GM12801 (cell line): Measurements from ENCODE around the gene PITRM1.

Source experiments
- TF ChIP-seq, protein P1 (sequence below): IDR thresholded peaks from one replicate; pipeline ENCODE4 v1.5.1; 2011; ENCODE audit warnings: control low read depth; ENCODE audit not compliant: insufficient read length; ENCODE audit errors: extremely low read depth

PITRM1 gene

DNA sequence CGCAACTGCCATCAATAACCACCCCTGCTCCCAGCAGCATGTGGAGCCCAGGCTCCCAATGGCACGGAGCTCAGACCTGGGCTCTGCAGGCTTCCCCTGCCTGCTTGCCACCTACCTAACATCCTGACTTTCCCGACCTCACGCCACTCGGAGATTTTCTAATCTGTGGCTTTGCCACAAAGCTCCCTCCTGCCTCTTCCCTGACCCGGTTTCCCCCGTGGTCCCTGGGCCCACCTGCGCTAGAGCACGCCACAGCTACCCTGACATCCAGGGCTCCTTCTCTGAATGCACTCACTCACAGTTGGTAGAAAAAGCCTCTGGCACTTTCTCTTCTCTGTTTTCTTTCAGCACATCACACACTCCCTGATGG is 20.0 kb downstream of the PITRM1 start:
- TF ChIP-seq, protein P1, sequence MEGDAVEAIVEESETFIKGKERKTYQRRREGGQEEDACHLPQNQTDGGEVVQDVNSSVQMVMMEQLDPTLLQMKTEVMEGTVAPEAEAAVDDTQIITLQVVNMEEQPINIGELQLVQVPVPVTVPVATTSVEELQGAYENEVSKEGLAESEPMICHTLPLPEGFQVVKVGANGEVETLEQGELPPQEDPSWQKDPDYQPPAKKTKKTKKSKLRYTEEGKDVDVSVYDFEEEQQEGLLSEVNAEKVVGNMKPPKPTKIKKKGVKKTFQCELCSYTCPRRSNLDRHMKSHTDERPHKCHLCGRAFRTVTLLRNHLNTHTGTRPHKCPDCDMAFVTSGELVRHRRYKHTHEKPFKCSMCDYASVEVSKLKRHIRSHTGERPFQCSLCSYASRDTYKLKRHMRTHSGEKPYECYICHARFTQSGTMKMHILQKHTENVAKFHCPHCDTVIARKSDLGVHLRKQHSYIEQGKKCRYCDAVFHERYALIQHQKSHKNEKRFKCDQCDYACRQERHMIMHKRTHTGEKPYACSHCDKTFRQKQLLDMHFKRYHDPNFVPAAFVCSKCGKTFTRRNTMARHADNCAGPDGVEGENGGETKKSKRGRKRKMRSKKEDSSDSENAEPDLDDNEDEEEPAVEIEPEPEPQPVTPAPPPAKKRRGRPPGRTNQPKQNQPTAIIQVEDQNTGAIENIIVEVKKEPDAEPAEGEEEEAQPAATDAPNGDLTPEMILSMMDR = no peak

DNA sequence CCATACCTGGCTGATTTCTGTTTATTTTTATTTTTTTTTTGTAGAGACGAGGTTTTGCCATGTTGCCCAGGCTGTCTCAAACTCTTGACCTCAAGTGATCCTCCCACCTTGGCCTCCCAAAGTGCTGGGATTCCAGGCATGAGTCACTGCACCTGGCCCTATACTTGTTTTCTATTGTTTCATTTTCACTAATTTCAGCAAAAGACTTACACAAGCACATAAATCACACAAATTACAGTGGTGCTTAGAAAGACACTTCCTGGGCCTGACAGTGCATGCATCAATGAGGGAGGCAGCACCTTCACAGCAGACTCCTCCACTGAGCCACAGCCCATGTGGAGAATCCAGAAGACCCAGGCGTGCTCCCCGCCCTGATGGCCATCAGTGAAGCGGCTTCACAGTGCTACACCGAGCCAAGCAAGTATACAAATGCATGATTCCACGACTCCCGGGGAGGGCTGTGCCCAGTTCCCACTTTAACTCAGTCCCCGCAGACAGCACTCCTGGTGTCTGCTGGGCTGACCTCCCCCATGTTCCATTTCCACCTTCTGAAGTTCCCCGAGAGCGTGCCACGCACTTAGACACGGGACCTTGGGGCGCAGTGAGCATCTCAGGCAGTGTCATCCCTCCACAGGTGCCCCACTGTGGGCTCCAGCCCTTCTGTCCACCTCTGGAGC is 20.6 kb downstream of the PITRM1 start:
- TF ChIP-seq, protein P1 = no peak

DNA sequence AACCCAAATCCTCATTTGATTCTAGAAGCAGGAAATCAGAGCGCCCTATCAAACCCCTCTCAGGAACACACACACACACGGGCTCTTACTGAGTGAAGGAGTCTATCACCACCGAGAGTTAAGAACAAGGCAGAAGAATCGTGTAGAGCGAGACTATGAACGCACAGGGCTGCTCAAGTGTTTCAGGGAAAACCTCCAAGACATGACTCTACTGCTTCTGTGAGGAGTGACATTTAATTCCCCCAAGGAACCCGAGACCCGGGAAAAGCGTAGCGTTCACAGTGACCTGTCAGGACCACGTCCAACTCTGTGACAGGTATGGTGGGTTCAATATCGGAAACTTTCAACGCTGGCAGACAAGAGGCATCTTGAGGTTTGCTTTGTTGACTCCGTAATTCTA is 21.6 kb downstream of the PITRM1 start:
- TF ChIP-seq, protein P1 = no peak

DNA sequence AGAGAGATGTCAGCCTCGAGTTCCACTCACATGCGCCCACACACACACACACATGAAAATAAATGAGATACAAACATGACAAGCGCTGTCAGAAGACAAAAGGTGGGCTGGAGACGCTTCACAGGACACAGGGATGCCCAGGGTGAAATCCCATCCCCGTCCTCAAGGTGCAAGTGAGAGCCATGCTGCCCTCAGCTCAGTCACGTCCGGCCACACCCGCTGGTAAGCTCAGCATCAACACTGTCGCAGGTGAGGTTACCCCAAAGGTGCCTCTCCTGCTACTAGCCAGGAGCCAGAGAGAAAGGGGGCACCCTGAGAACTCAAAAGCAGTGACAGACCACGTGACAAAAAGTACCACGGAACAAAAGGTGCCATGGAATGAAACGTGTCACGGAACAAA is 22.2 kb downstream of the PITRM1 start:
- TF ChIP-seq, protein P1 = no peak

DNA sequence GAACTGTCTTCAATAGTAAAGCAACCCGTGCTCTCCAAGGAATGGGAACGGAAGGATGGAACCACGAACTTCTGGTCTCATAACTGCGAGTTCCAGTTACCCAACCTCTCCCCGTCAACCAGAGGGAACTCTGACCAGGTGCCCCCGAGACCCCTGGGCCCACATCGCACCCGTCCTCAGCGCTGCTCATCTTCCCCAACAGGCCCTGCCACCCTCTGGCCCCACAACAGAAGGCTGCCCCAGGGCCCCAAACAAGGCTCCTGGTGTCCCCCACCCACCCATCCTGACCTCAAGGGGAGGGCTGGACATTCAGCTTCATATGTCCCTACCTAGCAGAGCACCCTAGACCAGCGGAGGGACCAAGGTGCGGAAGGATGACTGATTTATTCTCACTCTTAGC is 22.7 kb downstream of the PITRM1 start:
- TF ChIP-seq, protein P1 = no peak

DNA sequence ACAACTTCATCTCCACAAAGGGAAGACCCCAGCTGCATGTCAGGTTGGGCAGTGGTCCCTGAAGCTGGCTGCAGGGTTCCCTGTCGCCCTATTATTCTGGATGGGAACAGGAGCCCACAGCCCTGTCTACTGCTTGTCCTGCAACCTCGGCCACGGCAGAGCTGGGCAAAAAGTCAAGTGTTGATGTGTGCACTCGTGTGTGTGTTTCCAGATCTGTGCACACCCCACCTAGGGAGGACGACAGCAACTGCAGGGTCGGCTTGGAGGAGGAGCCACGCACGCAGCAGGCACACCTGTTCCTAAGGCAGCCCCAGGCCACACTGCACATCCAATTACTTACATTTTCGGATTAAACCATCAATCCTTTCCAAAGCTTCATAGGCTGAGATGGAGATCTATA is 23.6 kb downstream of the PITRM1 start:
- TF ChIP-seq, protein P1 = no peak

DNA sequence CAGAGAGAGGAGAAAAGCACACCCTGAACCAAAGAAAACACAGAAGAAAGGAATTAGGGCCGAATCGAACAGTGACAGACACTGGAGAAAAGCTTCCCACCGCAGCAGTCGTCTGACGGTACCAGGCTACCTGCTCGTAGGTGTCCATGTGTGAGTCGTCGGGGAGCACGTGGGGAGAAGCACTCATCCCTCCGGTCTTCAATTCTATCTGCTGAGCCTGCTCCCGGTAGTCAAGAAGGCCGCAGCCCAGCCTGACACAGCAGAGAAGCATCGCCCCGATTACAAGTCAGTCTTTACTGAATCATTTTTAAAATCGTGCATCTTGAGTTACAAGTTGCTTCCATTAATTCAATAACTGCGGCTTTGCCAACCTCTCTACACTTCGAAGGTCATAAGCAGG is 24.5 kb downstream of the PITRM1 start:
- TF ChIP-seq, protein P1 = no peak
